ENCODE results near the gene COL4A3. TPM values are rescaled to one million over a fixed set of nuclear protein-coding genes. Genes with fewer than 3 reads are reported as not detected.

COL4A3 gene
- total and polyA plus RNA-seq, 9 of the 15 experiments (the other 6 are each of a cell fraction or from before 2014, with no cell fraction given): not detected

DNA sequence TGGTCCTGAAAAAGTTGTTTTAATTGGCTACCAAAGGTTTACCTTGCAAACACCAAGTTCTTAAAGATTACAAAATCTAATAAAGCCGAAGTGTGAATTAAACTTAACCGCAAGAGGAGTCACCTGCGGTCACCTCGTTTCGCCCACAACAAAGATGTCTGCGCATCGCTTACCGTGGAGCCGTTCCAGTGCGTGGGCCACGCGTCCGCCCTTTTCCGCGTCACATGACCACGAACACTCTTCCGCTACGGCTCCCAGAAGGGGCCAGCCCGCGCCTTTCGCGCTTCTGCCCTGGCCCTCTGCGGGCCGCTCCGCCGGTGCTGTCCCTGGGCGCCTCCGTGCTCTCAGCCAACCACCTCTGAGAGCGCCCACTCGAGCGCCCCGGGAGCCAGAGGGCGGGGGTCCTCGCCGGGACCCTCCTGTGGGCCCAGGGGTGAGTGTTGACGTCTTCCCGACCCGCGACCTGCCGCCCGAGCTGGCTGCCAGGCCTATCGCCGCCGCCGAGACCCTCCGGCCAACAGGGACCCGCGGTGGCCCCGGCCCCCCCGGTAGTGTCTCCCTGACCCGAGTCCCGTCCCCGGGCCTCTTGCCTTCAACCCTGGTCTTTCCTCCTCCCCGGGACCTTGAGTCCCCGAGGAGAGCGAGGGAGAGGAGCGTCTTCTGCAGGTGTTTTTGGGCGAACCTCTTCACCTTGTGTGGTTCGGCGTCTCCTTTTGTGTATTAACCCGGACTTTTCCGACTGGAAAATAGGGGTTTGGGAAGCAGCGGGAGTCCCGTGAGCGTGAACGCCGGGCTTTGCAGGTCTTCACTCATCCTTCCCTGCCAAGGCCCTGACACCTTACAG lies 160.8 kb downstream of the COL4A3 start, which contains the start of gene MFF (continued):
- TF ChIP-seq, protein P1, sequence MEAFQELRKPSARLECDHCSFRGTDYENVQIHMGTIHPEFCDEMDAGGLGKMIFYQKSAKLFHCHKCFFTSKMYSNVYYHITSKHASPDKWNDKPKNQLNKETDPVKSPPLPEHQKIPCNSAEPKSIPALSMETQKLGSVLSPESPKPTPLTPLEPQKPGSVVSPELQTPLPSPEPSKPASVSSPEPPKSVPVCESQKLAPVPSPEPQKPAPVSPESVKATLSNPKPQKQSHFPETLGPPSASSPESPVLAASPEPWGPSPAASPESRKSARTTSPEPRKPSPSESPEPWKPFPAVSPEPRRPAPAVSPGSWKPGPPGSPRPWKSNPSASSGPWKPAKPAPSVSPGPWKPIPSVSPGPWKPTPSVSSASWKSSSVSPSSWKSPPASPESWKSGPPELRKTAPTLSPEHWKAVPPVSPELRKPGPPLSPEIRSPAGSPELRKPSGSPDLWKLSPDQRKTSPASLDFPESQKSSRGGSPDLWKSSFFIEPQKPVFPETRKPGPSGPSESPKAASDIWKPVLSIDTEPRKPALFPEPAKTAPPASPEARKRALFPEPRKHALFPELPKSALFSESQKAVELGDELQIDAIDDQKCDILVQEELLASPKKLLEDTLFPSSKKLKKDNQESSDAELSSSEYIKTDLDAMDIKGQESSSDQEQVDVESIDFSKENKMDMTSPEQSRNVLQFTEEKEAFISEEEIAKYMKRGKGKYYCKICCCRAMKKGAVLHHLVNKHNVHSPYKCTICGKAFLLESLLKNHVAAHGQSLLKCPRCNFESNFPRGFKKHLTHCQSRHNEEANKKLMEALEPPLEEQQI (IDR thresholded peaks at IDR 0.05): peak; percentile 58; the same call in 1 of the 2 replicates
- TF ChIP-seq GATAD2B (IDR thresholded peaks at IDR 0.05; ENCODE audit: borderline replicate concordance): peak; percentile 19; the same call in 1 of the 2 replicates
- TF ChIP-seq TAF1 (IDR thresholded peaks at IDR 0.05; ENCODE audit: control insufficient read depth, extremely low read depth, insufficient read depth, low read length, severe bottlenecking): peak; percentile 52
- no peak for TF ChIP-seq ATF1 (CRISPR knock-in tag; IDR thresholded peaks at IDR 0.05)
- peak; percentile 91 for TF ChIP-seq ATF1 (tag; IDR thresholded peaks at IDR 0.05)
- TF ChIP-seq RBM22 (IDR thresholded peaks at IDR 0.05; ENCODE audit: low read depth, low read length, poor library complexity, severe bottlenecking): peak; percentile 46
- TF ChIP-seq HIVEP1 (CRISPR knock-in tag; IDR thresholded peaks at IDR 0.05): no peak
- TF ChIP-seq HNRNPL (IDR thresholded peaks at IDR 0.05; ENCODE audit: low read depth, low read length): peak; percentile 21; the same call in 1 of the 2 replicates
- no peak for TF ChIP-seq RFX5 (IDR thresholded peaks at IDR 0.05; ENCODE audit: low read depth, low read length)
- TF ChIP-seq, protein P2, sequence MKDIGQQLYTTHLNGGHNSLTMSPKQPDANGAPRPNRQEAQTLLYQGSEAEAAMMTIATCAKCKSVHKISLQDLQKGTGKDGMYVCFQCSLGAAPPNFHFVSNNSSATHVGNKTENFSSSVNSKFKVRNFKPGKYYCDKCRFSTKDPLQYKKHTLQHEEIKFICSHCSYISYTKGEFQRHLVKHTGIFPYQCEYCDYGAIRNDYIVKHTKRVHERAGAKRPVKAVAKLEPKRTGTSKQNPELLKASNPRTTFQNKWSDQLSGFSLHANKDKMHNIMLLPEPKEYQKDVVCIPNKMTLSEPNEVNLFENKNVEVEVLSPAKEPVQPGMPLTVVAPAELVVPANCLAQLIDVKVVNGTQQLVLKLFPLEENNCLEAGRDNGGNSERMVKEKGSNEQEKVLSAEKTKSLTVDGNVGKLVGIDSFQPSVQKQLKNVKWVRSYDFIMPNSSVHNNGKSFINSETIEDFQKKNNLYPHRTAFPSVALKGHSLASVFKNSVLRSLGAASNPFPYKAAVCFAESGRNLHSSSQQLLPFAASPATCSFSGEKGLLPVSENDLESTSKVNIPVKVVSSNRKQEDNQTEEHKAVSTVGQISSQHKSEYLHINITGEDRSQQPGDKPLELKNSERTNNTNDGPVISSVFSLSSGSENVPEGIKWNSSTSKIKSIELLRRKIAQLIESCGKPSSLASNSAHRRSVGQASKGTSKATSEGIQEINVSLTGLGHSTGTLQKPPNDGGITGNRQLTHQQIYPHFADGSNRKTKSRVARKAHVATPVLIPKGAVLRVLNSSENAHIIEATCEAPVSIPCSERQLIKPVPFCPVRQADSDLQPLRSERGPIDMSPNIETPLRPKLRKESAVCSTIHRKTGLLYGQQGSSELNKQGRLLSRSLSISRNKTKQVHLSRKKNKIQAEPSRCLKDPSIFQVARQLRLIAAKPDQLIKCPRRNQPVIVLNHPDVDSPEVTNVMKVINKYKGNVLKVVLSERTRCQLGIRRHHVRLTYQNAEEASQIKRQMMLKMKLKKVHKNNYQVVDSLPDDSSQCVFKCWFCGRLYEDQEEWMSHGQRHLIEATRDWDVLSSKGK (CRISPR knock-in tag; IDR thresholded peaks at IDR 0.05): no peak
- TF ChIP-seq HDAC2 (IDR thresholded peaks at IDR 0.05): no peak
- no peak for TF ChIP-seq MED1 (CRISPR knock-in tag; IDR thresholded peaks at IDR 0.05; ENCODE audit: borderline replicate concordance)
- TF ChIP-seq ZNF589 (CRISPR knock-in tag; IDR thresholded peaks at IDR 0.05; ENCODE audit: low read depth): no peak
- TF ChIP-seq ARNT (IDR thresholded peaks at IDR 0.05): no peak
- TF ChIP-seq ARID2 (IDR thresholded peaks at IDR 0.05): no peak
- TF ChIP-seq IFI16 (CRISPR knock-in tag; IDR thresholded peaks at IDR 0.05): no peak
- no peak for TF ChIP-seq MCM5 (IDR thresholded peaks at IDR 0.05; ENCODE audit: low read depth)
- no peak; the same call in 1 of the 2 replicates for TF ChIP-seq FOSL1 (tag; conservative IDR thresholded peaks at IDR 0.05)
- peak; percentile 81 for TF ChIP-seq GABPB1 (CRISPR knock-in tag; IDR thresholded peaks at IDR 0.05)
- no peak for TF ChIP-seq FOXJ3 (CRISPR knock-in tag; IDR thresholded peaks at IDR 0.05)
- no peak for TF ChIP-seq NCOA1 (IDR thresholded peaks at IDR 0.05; ENCODE audit: low read depth)
- TF ChIP-seq CXXC5 (CRISPR knock-in tag; IDR thresholded peaks at IDR 0.05): peak; percentile 95
- TF ChIP-seq ZNF354B (CRISPR knock-in tag; IDR thresholded peaks at IDR 0.05): no peak
- peak; percentile 46 for TF ChIP-seq MYBL2 (IDR thresholded peaks at IDR 0.05; ENCODE audit: low read depth)
- TF ChIP-seq MYBL2 (CRISPR knock-in tag; IDR thresholded peaks at IDR 0.05; ENCODE audit: borderline replicate concordance): no peak
- peak; percentile 87 for TF ChIP-seq CBX1 (IDR thresholded peaks at IDR 0.05; ENCODE audit: low read depth)

All from K562 (cell line).